SK-N-SH (cell line): ENCODE data around the gene OR2T8. TPM values are rescaled to one million over a fixed set of nuclear protein-coding genes. Genes with fewer than 3 reads are reported as not detected.

Experiments
- CTCF ChIA-PET: fragments of 300-600, 350-600 bp; formaldehyde crosslinking; extraction: SDS; loops from one replicate; lab custom pipeline; 2021; lab: Yijun Ruan, JAX
- POLR2A ChIA-PET: fragments of 350-600 bp; sonication (Branson Sonifier 250); formaldehyde crosslinking; extraction: SDS; loops from one replicate; lab custom pipeline; 2020; ENCODE audit warnings: antibody characterized with exemption, inconsistent platforms; lab: Yijun Ruan, JAX
- DNase-seq: peaks from one replicate; pipeline ENCODE4 v3.0.0; 2012
- H2AFZ ChIP-seq: fragments of 200-600 bp; sonication (generic); 2 replicates; pipeline ENCODE4 v1.8.1; 2016; ENCODE audit warnings: antibody characterized with exemption, mild to moderate bottlenecking, low read depth
- H3F3A ChIP-seq: fragments of 200-600 bp; sonication (generic); replicated peaks from 2 replicates; pipeline ENCODE3; 2016; ENCODE audit warnings: antibody characterized with exemption, mild to moderate bottlenecking; ENCODE audit not compliant: insufficient read depth
- H3K27ac ChIP-seq, 2 experiments: fragments of 200-500 bp in 1 of 2; fragments of 200-600 bp in 1 of 2; sonication (Bioruptor generic) in 1 of 2; sonication (generic), shearing (Covaris generic) in 1 of 2; 2 replicates each; pipeline versions ENCODE4 v1.5.1 to v1.6.1; 2014 to 2016; ENCODE audit warnings: low read depth in 2 of 2, inconsistent platforms in 1 of 2, low read length in 1 of 2, mild to moderate bottlenecking in 1 of 2, mixed read lengths in 1 of 2
- H3K27me3 ChIP-seq: fragments of 200-600 bp; sonication (generic), shearing (Covaris generic); 2 replicates; pipeline ENCODE4 v1.6.1; 2016; ENCODE audit warnings: mixed run types; ENCODE audit not compliant: insufficient read depth
- H3K36me3 ChIP-seq, 2 experiments: fragments of 200-500 bp in 1 of 2; fragments of 200-600 bp in 1 of 2; sonication (Bioruptor generic) in 1 of 2; sonication (generic) in 1 of 2; replicated peaks in 1 of 2; 2 replicates each; pipeline versions ENCODE3 to v1.5.1; 2014 to 2016; ENCODE audit warnings: low read length in 1 of 2, mild to moderate bottlenecking in 1 of 2; ENCODE audit not compliant: insufficient read depth in 2 of 2, control insufficient read depth in 1 of 2
- H3K4me1 ChIP-seq, 2 experiments: fragments of 200-500 bp in 1 of 2; fragments of 200-600 bp in 1 of 2; sonication (Bioruptor generic) in 1 of 2; sonication (generic), shearing (Covaris generic) in 1 of 2; 2 replicates each; pipeline versions ENCODE4 v1.5.1 to v1.6.1; 2014 to 2016; ENCODE audit warnings: low read depth in 1 of 2, low read length in 1 of 2, mixed run types in 1 of 2; ENCODE audit not compliant: insufficient read depth in 2 of 2, control insufficient read depth in 1 of 2
- H3K4me2 ChIP-seq: fragments of 200-600 bp; sonication (generic), shearing (Covaris generic); 2 replicates; pipeline ENCODE4 v1.6.1; 2017; ENCODE audit warnings: mixed run types
- H3K4me3 ChIP-seq, 2 experiments: fragments of 200-500 bp in 1 of 2; fragments of 200-600 bp in 1 of 2; sonication (Bioruptor generic) in 1 of 2; sonication (generic), shearing (Covaris generic) in 1 of 2; 2 replicates each; pipeline versions ENCODE4 v1.5.1 to v1.8.1; 2014 to 2016; ENCODE audit warnings: low read depth in 2 of 2, inconsistent platforms in 1 of 2, low read length in 1 of 2, mild to moderate bottlenecking in 1 of 2, mixed read lengths in 1 of 2, moderate library complexity in 1 of 2
- H3K79me2 ChIP-seq: fragments of 200-600 bp; sonication (generic); 2 replicates; pipeline ENCODE4 v1.8.1; 2017; ENCODE audit warnings: mild to moderate bottlenecking; ENCODE audit not compliant: insufficient read depth
- H3K9ac ChIP-seq: fragments of 200-600 bp; sonication (generic); 2 replicates; pipeline ENCODE4 v1.6.1; 2017; ENCODE audit warnings: mixed run types
- H3K9me2 ChIP-seq: fragments of 200-600 bp; sonication (generic); 2 replicates; pipeline ENCODE4 v1.6.1; 2017; ENCODE audit warnings: mixed run types
- H3K9me3 ChIP-seq: fragments of 200-600 bp; sonication (generic); 2 replicates; pipeline ENCODE4 v1.6.1; 2017; ENCODE audit warnings: mixed run types, mild to moderate bottlenecking, moderate library complexity
- H4K20me1 ChIP-seq: fragments of 200-600 bp; sonication (generic); 2 replicates; pipeline ENCODE4 v1.6.1; 2017; ENCODE audit warnings: mild to moderate bottlenecking, mixed run types; ENCODE audit not compliant: insufficient read depth
- CHD2 ChIP-seq: fragments of 150-350 bp; IDR thresholded peaks from 2 replicates; pipeline ENCODE4 v1.6.1; 2018; ENCODE audit warnings: low read length; ENCODE audit not compliant: partially characterized antibody
- EP300 ChIP-seq, 2 experiments: IDR thresholded peaks; 2 replicates each; pipeline versions ENCODE4 v1.4.0 to v1.6.1; 2012; ENCODE audit warnings: borderline replicate concordance in 1 of 2, low read depth in 1 of 2, low read length in 1 of 2
- EZH2phosphoT487 ChIP-seq: fragments of 200-600 bp; sonication (generic); IDR thresholded peaks from 2 replicates; pipeline ENCODE4 v1.6.1; 2017; ENCODE audit warnings: low read depth, mixed run types, mild to moderate bottlenecking, antibody characterized with exemption, moderate library complexity, borderline replicate concordance
- FOXM1 ChIP-seq: IDR thresholded peaks from 2 replicates; pipeline ENCODE4 v1.4.0; 2012; ENCODE audit warnings: low read depth, mild to moderate bottlenecking
- GABPA ChIP-seq: IDR thresholded peaks from 2 replicates; pipeline ENCODE4 v1.4.0; 2012; ENCODE audit warnings: low read depth, mild to moderate bottlenecking
- MEF2A ChIP-seq: IDR thresholded peaks from 2 replicates; pipeline ENCODE4 v1.4.0; 2012; ENCODE audit warnings: low read depth, borderline replicate concordance
- NRF1 ChIP-seq: IDR thresholded peaks from 2 replicates; pipeline ENCODE4 v1.6.1; 2012; ENCODE audit warnings: low read depth, mild to moderate bottlenecking, low read length
- RAD21 ChIP-seq: IDR thresholded peaks from 2 replicates; pipeline ENCODE4 v1.6.1; 2012; ENCODE audit warnings: mild to moderate bottlenecking, low read length
- RCOR1 ChIP-seq: fragments of 150-350 bp; IDR thresholded peaks from 2 replicates; pipeline ENCODE4 v1.6.1; 2017; ENCODE audit warnings: antibody characterized with exemption, low read length
- RFX5 ChIP-seq: IDR thresholded peaks from 2 replicates; pipeline ENCODE4 v1.6.1; 2012; ENCODE audit warnings: mild to moderate bottlenecking, improper control_type of control experiment, low read length
- SIN3A ChIP-seq: IDR thresholded peaks from 2 replicates; pipeline ENCODE4 v1.6.1; 2012; ENCODE audit warnings: low read depth, mild to moderate bottlenecking, low read length, moderate library complexity, borderline replicate concordance
- TAF1 ChIP-seq: IDR thresholded peaks from 2 replicates; pipeline ENCODE4 v1.6.1; 2012; ENCODE audit warnings: low read depth, mild to moderate bottlenecking, low read length, moderate library complexity, borderline replicate concordance
- TCF12 ChIP-seq: IDR thresholded peaks from 2 replicates; pipeline ENCODE4 v1.4.0; 2012
- WGBS: methylation state at CpG from one replicate; pipeline ENCODE4 v1.1.6; 2017; ENCODE audit warnings: low lambda C conversion rate; 5-methylcytosine and 5-hydroxymethylcytosine counted together
- polyA plus RNA-seq, 3 experiments: library from polyadenylated mRNA; depleted of rRNA; stranded (reverse); fragments of >200 nt; gene quantifications; 2 replicates each; pipeline ENCODE4 v1.2.3, GENCODE V29; 2012
- TF ChIP-seq, protein P1 (sequence below): fragments of 150-350 bp; IDR thresholded peaks from 2 replicates; pipeline ENCODE4 v1.6.1; 2016; ENCODE audit warnings: mild to moderate bottlenecking, low read depth, low read length
- TF ChIP-seq, protein P2 (sequence below): IDR thresholded peaks from 2 replicates; pipeline ENCODE4 v1.4.0; 2012; ENCODE audit warnings: low read depth, borderline replicate concordance
- TF ChIP-seq, protein P3 (sequence below): IDR thresholded peaks from 2 replicates; pipeline ENCODE4 v1.6.1; 2012; ENCODE audit warnings: mild to moderate bottlenecking, low read depth, low read length, moderate library complexity
- TF ChIP-seq, protein P4 (sequence below): fragments of 150-350 bp; IDR thresholded peaks from 2 replicates; pipeline ENCODE4 v1.6.1; 2017; ENCODE audit warnings: antibody characterized with exemption, low read length, low read depth, borderline replicate concordance
- TF ChIP-seq, protein P5 (sequence below): IDR thresholded peaks from 2 replicates; pipeline ENCODE4 v1.4.0; 2012; ENCODE audit warnings: low read depth, borderline replicate concordance
- TF ChIP-seq, protein P6 (sequence below): fragments of 200-600 bp; sonication (generic); IDR thresholded peaks from 2 replicates; pipeline ENCODE4 v1.6.1; 2017; ENCODE audit warnings: antibody characterized with exemption, mild to moderate bottlenecking, moderate library complexity

Gene OR2T8
- polyA plus RNA-seq, 1 of the 3 experiments (the other 2 are of a cell fraction): not detected

DNA sequence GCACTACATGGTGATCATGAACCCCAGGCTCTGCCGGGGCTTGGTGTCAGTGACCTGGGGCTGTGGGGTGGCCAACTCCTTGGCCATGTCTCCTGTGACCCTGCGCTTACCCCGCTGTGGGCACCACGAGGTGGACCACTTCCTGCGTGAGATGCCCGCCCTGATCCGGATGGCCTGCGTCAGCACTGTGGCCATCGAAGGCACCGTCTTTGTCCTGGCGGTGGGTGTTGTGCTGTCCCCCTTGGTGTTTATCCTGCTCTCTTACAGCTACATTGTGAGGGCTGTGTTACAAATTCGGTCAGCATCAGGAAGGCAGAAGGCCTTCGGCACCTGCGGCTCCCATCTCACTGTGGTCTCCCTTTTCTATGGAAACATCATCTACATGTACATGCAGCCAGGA, 24.1 kb upstream of the OR2T8 start:
- Histone ChIP-seq H3K9me3 (no peaks in the 10 kb centered on the region), H2AFZ (no peak overlapping the region), H3F3A (no peaks in the 10 kb centered on the region), H3K27me3 (no peaks in the 10 kb centered on the region; the same call in 1 of the 2 replicates), H3K9me2 (no peaks in the 10 kb centered on the region), H3K9ac (no peak overlapping the region), H3K79me2 (no peaks in the 10 kb centered on the region), H4K20me1 (no peaks in the 10 kb centered on the region)
- CTCF ChIA-PET: no interaction called here
- POLR2A ChIA-PET: no interaction called here
- DNase-seq: no peak
- TF ChIP-seq RFX5: no peak
- TF ChIP-seq, protein P1, sequence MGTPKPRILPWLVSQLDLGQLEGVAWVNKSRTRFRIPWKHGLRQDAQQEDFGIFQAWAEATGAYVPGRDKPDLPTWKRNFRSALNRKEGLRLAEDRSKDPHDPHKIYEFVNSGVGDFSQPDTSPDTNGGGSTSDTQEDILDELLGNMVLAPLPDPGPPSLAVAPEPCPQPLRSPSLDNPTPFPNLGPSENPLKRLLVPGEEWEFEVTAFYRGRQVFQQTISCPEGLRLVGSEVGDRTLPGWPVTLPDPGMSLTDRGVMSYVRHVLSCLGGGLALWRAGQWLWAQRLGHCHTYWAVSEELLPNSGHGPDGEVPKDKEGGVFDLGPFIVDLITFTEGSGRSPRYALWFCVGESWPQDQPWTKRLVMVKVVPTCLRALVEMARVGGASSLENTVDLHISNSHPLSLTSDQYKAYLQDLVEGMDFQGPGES: no peak
- TF ChIP-seq, protein P2, sequence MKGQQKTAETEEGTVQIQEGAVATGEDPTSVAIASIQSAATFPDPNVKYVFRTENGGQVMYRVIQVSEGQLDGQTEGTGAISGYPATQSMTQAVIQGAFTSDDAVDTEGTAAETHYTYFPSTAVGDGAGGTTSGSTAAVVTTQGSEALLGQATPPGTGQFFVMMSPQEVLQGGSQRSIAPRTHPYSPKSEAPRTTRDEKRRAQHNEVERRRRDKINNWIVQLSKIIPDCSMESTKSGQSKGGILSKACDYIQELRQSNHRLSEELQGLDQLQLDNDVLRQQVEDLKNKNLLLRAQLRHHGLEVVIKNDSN: no peak
- no peak for TF ChIP-seq CHD2
- no peak for TF ChIP-seq EP300 (IDR thresholded peaks at IDR 0.05; ENCODE audit: borderline replicate concordance in 1 of 2, low read depth in 1 of 2, low read length in 1 of 2)
- TF ChIP-seq GABPA: no peak
- no peak for TF ChIP-seq EZH2phosphoT487
- TF ChIP-seq TCF12: no peak
- TF ChIP-seq, protein P3, sequence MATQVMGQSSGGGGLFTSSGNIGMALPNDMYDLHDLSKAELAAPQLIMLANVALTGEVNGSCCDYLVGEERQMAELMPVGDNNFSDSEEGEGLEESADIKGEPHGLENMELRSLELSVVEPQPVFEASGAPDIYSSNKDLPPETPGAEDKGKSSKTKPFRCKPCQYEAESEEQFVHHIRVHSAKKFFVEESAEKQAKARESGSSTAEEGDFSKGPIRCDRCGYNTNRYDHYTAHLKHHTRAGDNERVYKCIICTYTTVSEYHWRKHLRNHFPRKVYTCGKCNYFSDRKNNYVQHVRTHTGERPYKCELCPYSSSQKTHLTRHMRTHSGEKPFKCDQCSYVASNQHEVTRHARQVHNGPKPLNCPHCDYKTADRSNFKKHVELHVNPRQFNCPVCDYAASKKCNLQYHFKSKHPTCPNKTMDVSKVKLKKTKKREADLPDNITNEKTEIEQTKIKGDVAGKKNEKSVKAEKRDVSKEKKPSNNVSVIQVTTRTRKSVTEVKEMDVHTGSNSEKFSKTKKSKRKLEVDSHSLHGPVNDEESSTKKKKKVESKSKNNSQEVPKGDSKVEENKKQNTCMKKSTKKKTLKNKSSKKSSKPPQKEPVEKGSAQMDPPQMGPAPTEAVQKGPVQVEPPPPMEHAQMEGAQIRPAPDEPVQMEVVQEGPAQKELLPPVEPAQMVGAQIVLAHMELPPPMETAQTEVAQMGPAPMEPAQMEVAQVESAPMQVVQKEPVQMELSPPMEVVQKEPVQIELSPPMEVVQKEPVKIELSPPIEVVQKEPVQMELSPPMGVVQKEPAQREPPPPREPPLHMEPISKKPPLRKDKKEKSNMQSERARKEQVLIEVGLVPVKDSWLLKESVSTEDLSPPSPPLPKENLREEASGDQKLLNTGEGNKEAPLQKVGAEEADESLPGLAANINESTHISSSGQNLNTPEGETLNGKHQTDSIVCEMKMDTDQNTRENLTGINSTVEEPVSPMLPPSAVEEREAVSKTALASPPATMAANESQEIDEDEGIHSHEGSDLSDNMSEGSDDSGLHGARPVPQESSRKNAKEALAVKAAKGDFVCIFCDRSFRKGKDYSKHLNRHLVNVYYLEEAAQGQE: no peak
- TF ChIP-seq MEF2A: no peak
- no peak for TF ChIP-seq RAD21
- no peak for TF ChIP-seq RCOR1
- TF ChIP-seq FOXM1: no peak
- no peak for TF ChIP-seq NRF1
- no peak for TF ChIP-seq TAF1
- TF ChIP-seq, protein P4, sequence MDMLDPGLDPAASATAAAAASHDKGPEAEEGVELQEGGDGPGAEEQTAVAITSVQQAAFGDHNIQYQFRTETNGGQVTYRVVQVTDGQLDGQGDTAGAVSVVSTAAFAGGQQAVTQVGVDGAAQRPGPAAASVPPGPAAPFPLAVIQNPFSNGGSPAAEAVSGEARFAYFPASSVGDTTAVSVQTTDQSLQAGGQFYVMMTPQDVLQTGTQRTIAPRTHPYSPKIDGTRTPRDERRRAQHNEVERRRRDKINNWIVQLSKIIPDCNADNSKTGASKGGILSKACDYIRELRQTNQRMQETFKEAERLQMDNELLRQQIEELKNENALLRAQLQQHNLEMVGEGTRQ: no peak
- no peak for TF ChIP-seq SIN3A
- TF ChIP-seq, protein P5, sequence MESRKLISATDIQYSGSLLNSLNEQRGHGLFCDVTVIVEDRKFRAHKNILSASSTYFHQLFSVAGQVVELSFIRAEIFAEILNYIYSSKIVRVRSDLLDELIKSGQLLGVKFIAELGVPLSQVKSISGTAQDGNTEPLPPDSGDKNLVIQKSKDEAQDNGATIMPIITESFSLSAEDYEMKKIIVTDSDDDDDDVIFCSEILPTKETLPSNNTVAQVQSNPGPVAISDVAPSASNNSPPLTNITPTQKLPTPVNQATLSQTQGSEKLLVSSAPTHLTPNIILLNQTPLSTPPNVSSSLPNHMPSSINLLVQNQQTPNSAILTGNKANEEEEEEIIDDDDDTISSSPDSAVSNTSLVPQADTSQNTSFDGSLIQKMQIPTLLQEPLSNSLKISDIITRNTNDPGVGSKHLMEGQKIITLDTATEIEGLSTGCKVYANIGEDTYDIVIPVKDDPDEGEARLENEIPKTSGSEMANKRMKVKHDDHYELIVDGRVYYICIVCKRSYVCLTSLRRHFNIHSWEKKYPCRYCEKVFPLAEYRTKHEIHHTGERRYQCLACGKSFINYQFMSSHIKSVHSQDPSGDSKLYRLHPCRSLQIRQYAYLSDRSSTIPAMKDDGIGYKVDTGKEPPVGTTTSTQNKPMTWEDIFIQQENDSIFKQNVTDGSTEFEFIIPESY: no peak
- TF ChIP-seq, protein P6, sequence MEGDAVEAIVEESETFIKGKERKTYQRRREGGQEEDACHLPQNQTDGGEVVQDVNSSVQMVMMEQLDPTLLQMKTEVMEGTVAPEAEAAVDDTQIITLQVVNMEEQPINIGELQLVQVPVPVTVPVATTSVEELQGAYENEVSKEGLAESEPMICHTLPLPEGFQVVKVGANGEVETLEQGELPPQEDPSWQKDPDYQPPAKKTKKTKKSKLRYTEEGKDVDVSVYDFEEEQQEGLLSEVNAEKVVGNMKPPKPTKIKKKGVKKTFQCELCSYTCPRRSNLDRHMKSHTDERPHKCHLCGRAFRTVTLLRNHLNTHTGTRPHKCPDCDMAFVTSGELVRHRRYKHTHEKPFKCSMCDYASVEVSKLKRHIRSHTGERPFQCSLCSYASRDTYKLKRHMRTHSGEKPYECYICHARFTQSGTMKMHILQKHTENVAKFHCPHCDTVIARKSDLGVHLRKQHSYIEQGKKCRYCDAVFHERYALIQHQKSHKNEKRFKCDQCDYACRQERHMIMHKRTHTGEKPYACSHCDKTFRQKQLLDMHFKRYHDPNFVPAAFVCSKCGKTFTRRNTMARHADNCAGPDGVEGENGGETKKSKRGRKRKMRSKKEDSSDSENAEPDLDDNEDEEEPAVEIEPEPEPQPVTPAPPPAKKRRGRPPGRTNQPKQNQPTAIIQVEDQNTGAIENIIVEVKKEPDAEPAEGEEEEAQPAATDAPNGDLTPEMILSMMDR: no peak
- TF ChIP-seq, all 33 proteins: peak for 0
- H3K4me3 ChIP-seq: no peak overlapping the region
- 16% methylated on average over 8 of the region's 14 CpGs for WGBS
- no peaks in the 10 kb centered on the region for H3K4me1 ChIP-seq
- no peak overlapping the region for H3K4me2 ChIP-seq
- no peaks in the 10 kb centered on the region for H3K36me3 ChIP-seq
- H3K27ac ChIP-seq: no peak overlapping the region
